PC-9 (cell line): ENCODE measurements around the gene CERS5.

Experiments used
- CTCF ChIP-seq: fragments of 200-600 bp; sonication (generic); conservative IDR thresholded peaks from 2 replicates; pipeline ENCODE4 v1.6.1; 2017; ENCODE audit warnings: mixed run types, antibody characterized with exemption, mild to moderate bottlenecking, moderate library complexity
- EZH2 ChIP-seq: fragments of 200-600 bp; sonication (generic); IDR thresholded peaks from 2 replicates; pipeline ENCODE4 v1.8.0; 2017; ENCODE audit warnings: antibody characterized with exemption, low read depth

DNA sequence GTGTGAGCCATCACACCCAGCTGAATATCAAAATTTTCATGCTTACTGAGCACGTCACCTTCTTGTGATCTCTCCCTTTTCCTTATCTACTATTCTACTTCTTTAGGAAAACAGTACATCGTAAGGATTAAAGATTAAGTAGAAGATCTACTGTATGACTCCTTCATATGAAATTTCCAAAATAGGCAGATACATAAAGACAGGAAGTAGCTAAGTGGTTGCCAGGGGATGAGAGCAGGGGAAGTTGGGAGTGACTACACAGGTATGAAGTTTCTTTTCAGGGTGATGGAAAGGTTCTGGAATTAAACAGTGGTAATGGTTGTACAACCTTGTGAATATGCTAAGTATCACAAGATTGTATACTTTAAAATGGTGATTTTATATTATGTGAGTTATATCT lies 36.5 kb upstream of the CERS5 start:
- TF ChIP-seq EZH2 (no peak), CTCF (no peak)
